ENCODE results near the gene CLEC4D.
A peak's percentile ranks its signal among the peaks of the same experiment; 100 is the strongest.

Gene CLEC4D

GRCh38 chr12:8544295-8544694 is 31.0 kb downstream of the CLEC4D start:
- peak; percentile 90 for FAIRE-seq
- TF ChIP-seq POLR2A (IDR thresholded peaks at IDR 0.05; ENCODE audit: low read depth, low read length): no peak
- TF ChIP-seq TAF1 (IDR thresholded peaks at IDR 0.05; ENCODE audit: borderline replicate concordance, low read depth, low read length): no peak
- no peak for TF ChIP-seq POLR2AphosphoS5 (IDR thresholded peaks at IDR 0.05; ENCODE audit: low read depth, low read length)
- peak; percentile 41 for DNase-seq (ENCODE audit: insufficient read length)

DNA sequence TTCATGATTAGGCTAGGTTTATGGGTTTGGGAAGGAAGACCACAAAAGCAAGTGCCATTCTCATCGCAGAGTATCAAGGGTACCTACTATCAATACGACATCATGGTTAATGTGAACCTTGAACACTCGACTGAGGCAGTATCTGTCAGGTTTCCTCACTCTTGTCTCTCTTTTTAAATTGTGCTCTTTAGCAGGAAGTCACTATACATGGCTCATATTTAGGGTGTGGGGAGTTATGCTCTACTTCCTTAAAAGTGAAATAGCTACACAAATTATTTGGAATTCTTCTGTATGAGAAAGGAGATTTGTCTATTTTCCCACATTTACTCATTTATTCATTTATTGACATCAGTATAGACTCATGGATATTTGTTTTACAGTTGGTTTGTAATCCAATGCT is 33.3 kb downstream of the CLEC4D start:
- no peak for DNase-seq (ENCODE audit: insufficient read length)
- TF ChIP-seq POLR2AphosphoS5 (IDR thresholded peaks at IDR 0.05; ENCODE audit: low read depth, low read length) (no peak), TAF1 (IDR thresholded peaks at IDR 0.05; ENCODE audit: borderline replicate concordance, low read depth, low read length) (no peak), POLR2A (IDR thresholded peaks at IDR 0.05; ENCODE audit: low read depth, low read length) (no peak)
- FAIRE-seq: no peak

GRCh38 chr12:8547645-8548044 is 34.3 kb downstream of the CLEC4D start:
- no peak for FAIRE-seq
- TF ChIP-seq POLR2AphosphoS5 (IDR thresholded peaks at IDR 0.05; ENCODE audit: low read depth, low read length) (no peak), TAF1 (IDR thresholded peaks at IDR 0.05; ENCODE audit: borderline replicate concordance, low read depth, low read length) (no peak), POLR2A (IDR thresholded peaks at IDR 0.05; ENCODE audit: low read depth, low read length) (no peak)
- DNase-seq (ENCODE audit: insufficient read length): no peak

DNA sequence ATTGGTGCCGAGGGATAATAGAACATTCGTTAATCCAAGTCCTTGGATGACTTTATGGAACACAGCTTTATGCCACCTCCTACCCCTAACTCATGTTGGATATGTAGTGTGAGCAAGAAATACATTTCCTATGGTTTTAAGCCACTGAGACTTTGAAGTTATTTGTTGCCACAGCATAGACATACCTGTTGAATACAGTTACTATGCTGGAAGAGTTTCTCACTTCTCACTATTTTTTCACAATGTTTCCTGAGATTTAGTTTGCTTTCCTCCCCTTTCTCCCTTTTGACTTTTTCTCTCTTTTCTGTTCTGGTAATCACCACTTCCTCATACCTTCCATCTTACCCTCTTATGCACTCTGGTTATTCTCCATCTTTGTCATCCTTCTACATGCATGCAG is 34.9 kb downstream of the CLEC4D start:
- no peak for DNase-seq (ENCODE audit: insufficient read length)
- TF ChIP-seq POLR2A (IDR thresholded peaks at IDR 0.05; ENCODE audit: low read depth, low read length): no peak
- TF ChIP-seq POLR2AphosphoS5 (IDR thresholded peaks at IDR 0.05; ENCODE audit: low read depth, low read length): no peak
- no peak for TF ChIP-seq TAF1 (IDR thresholded peaks at IDR 0.05; ENCODE audit: borderline replicate concordance, low read depth, low read length)
- no peak for FAIRE-seq

GRCh38 chr12:8549381-8549780 is 36.1 kb downstream of the CLEC4D start:
- no peak for DNase-seq (ENCODE audit: insufficient read length)
- FAIRE-seq: no peak
- TF ChIP-seq TAF1 (IDR thresholded peaks at IDR 0.05; ENCODE audit: borderline replicate concordance, low read depth, low read length) (no peak), POLR2A (IDR thresholded peaks at IDR 0.05; ENCODE audit: low read depth, low read length) (no peak), POLR2AphosphoS5 (IDR thresholded peaks at IDR 0.05; ENCODE audit: low read depth, low read length) (no peak)

- no peak for DNase-seq (ENCODE audit: insufficient read length)
- TF ChIP-seq TAF1 (IDR thresholded peaks at IDR 0.05; ENCODE audit: borderline replicate concordance, low read depth, low read length) (no peak), POLR2A (IDR thresholded peaks at IDR 0.05; ENCODE audit: low read depth, low read length) (no peak), POLR2AphosphoS5 (IDR thresholded peaks at IDR 0.05; ENCODE audit: low read depth, low read length) (no peak)
- FAIRE-seq: peak; percentile 38
These were observed 39.9 kb downstream of the CLEC4D start for GRCh38 chr12:8553088-8553627.

DNA sequence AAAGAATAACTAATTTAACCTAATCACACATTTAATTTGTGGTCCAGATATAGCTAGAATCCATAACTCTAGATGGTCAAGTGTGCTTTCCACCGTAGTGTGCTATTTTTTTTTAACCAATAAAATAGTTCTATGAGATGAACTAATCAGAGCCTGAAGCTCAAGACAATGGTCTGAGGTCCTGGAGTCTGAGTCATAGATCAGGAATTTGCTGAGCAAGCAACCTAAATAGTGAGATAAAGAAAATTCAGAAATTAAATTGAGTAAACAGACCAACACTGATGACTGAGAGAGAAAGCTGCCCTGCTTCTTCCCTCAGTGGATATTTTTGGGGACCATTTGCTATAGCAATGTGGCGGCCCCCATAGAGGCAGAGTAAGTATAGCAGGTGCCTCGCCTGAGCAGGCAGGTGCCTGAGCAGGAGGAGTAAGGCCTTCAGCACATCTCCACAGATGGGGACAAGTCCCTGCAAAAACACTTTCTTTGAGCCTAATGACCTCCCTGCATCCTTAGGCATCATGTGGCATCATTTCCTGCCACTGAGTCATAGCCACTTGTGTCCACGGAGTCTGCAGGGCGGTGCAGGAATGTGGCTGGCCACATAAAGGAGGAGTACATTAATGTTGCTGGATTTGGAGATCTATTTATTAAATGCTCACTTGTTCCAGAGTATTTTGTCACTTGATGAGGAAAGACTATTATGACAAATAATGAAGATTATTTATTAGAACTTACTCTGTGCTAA is 41.3 kb downstream of the CLEC4D start:
- FAIRE-seq: no peak
- TF ChIP-seq POLR2A (IDR thresholded peaks at IDR 0.05; ENCODE audit: low read depth, low read length): no peak
- TF ChIP-seq TAF1 (IDR thresholded peaks at IDR 0.05; ENCODE audit: borderline replicate concordance, low read depth, low read length): no peak
- no peak for TF ChIP-seq POLR2AphosphoS5 (IDR thresholded peaks at IDR 0.05; ENCODE audit: low read depth, low read length)
- DNase-seq (ENCODE audit: insufficient read length): no peak

- peak; percentile 9 for FAIRE-seq
- TF ChIP-seq POLR2A (IDR thresholded peaks at IDR 0.05; ENCODE audit: low read depth, low read length) (no peak), POLR2AphosphoS5 (IDR thresholded peaks at IDR 0.05; ENCODE audit: low read depth, low read length) (no peak), TAF1 (IDR thresholded peaks at IDR 0.05; ENCODE audit: borderline replicate concordance, low read depth, low read length) (no peak)
- DNase-seq (ENCODE audit: insufficient read length): no peak
These were observed 43.3 kb downstream of the CLEC4D start for GRCh38 chr12:8556531-8557097.

GRCh38 chr12:8559676-8560075 is 46.4 kb downstream of the CLEC4D start:
- FAIRE-seq (no peak), DNase-seq (ENCODE audit: insufficient read length) (no peak)
- TF ChIP-seq POLR2AphosphoS5 (IDR thresholded peaks at IDR 0.05; ENCODE audit: low read depth, low read length) (no peak), TAF1 (IDR thresholded peaks at IDR 0.05; ENCODE audit: borderline replicate concordance, low read depth, low read length) (no peak), POLR2A (IDR thresholded peaks at IDR 0.05; ENCODE audit: low read depth, low read length) (no peak)

GRCh38 chr12:8561011-8561410 is 47.7 kb downstream of the CLEC4D start:
- DNase-seq (ENCODE audit: insufficient read length): no peak
- FAIRE-seq: no peak
- TF ChIP-seq POLR2AphosphoS5 (IDR thresholded peaks at IDR 0.05; ENCODE audit: low read depth, low read length) (no peak), POLR2A (IDR thresholded peaks at IDR 0.05; ENCODE audit: low read depth, low read length) (no peak), TAF1 (IDR thresholded peaks at IDR 0.05; ENCODE audit: borderline replicate concordance, low read depth, low read length) (no peak)

DNA sequence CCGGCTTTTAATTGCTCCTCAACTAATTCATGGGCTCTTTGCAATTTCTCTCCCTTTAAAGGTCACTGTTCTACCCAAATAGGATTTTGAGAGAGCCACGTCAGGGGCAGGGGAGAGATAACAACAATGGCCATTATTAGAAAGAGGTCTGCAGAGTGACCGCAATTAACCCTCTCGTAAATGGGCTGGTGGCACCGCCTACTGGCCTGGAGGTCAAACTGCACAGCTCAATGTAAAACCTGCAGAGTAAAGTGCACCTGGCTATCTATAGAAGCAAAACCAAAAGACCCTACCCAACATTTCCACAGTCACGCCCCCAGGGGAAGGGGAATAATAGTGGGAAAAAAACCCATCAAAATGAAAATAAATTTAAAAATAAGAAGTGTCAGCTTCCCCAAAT is 49.0 kb downstream of the CLEC4D start:
- no peak for DNase-seq (ENCODE audit: insufficient read length)
- no peak for TF ChIP-seq POLR2AphosphoS5 (IDR thresholded peaks at IDR 0.05; ENCODE audit: low read depth, low read length)
- no peak for TF ChIP-seq TAF1 (IDR thresholded peaks at IDR 0.05; ENCODE audit: borderline replicate concordance, low read depth, low read length)
- TF ChIP-seq POLR2A (IDR thresholded peaks at IDR 0.05; ENCODE audit: low read depth, low read length): no peak
- FAIRE-seq: no peak

- TF ChIP-seq POLR2AphosphoS5 (IDR thresholded peaks at IDR 0.05; ENCODE audit: low read depth, low read length): no peak
- no peak for TF ChIP-seq POLR2A (IDR thresholded peaks at IDR 0.05; ENCODE audit: low read depth, low read length)
- TF ChIP-seq TAF1 (IDR thresholded peaks at IDR 0.05; ENCODE audit: borderline replicate concordance, low read depth, low read length): no peak
- no peak for FAIRE-seq
- no peak for DNase-seq (ENCODE audit: insufficient read length)
These were observed 50.1 kb downstream of the CLEC4D start for GRCh38 chr12:8563356-8563755.
